ENCODE data around the gene POC1A. TPM values are rescaled to one million over a fixed set of nuclear protein-coding genes. Genes with fewer than 3 reads are reported as not detected.
A peak's percentile ranks its signal among the peaks of the same experiment; 100 is the strongest.

Gene POC1A
- total and polyA plus RNA-seq, 12 donors: 0.44 to 3.5 (median 1.1) TPM

DNA sequence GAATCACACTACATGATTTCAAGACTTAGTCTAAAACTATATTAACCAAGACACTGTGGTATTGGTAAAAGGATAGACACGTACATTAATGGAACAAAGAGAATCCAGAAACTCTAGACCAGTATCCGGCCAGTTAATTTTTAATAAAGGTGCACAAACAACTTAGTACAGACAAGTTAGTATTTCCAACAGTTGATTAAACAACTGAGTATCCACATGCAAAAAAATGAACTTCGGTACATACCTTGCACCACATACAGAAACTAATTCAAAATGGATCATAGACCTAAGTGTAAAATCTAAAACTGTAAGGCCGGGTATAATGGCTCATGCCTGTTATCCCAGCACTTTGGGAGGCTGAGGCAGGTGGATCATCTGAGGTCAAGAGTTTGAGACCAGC is 51.3 kb downstream of the POC1A start:
- H3K4me3 ChIP-seq: no peak overlapping the region
- no peaks in the 10 kb centered on the region for H3K27me3 ChIP-seq
- DNase-seq (no peak), ATAC-seq (no peak)
- TF ChIP-seq, protein P1, sequence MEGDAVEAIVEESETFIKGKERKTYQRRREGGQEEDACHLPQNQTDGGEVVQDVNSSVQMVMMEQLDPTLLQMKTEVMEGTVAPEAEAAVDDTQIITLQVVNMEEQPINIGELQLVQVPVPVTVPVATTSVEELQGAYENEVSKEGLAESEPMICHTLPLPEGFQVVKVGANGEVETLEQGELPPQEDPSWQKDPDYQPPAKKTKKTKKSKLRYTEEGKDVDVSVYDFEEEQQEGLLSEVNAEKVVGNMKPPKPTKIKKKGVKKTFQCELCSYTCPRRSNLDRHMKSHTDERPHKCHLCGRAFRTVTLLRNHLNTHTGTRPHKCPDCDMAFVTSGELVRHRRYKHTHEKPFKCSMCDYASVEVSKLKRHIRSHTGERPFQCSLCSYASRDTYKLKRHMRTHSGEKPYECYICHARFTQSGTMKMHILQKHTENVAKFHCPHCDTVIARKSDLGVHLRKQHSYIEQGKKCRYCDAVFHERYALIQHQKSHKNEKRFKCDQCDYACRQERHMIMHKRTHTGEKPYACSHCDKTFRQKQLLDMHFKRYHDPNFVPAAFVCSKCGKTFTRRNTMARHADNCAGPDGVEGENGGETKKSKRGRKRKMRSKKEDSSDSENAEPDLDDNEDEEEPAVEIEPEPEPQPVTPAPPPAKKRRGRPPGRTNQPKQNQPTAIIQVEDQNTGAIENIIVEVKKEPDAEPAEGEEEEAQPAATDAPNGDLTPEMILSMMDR (IDR thresholded peaks at IDR 0.05): no peak
- H3K27ac ChIP-seq: no peak overlapping the region
- peaks cover 2 to 25% (median 8%) of the 10 kb centered on the region in 9 donors for H3K4me1 ChIP-seq
- H3K9me3 ChIP-seq: peaks cover 0 to 21% (median 12%) of the 10 kb centered on the region in 11 donors
- intact Hi-C loops (cut with DNase I): no loop called here
- peaks cover 0 to 6% (median 0%) of the 10 kb centered on the region in 9 donors for H3K36me3 ChIP-seq
- 99% methylated on average over 4 of the region's 4 CpGs for WGBS, 2 donors

DNA sequence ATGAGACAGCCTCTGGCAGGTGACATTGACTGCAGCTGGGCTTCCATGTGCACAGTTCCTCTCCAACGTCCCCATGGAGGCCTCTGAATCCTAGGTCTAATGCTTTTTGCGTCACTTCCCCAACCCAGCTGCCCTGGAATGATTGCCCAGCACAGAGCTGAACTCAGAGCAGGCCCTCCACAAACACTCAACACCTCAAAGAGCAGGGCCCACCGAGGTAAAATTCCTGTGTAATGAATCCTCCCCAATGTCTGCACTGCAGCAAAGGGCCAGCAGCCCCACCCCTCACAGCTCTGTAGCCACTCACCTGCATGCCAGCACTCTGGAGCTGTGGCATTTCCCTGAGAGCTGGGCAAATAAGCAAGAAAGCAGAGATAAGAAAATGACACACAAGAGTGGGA is 55.2 kb downstream of the POC1A start:
- TF ChIP-seq, protein P1 (IDR thresholded peaks at IDR 0.05): no peak
- Histone ChIP-seq H3K4me3 (no peak overlapping the region), H3K36me3 (peaks cover 0 to 6% (median 0%) of the 10 kb centered on the region in 9 donors), H3K27me3 (no peaks in the 10 kb centered on the region), H3K27ac (peak overlapping the region in 8 of 10 donors; percentile 11 to 72 (median 40)), H3K4me1 (peaks cover 0 to 18% (median 3%) of the 10 kb centered on the region in 9 donors), H3K9me3 (peaks cover 0 to 21% (median 12%) of the 10 kb centered on the region in 11 donors)
- DNase-seq (no peak), ATAC-seq (peak; percentile 34 to 94 (median 78))
- intact Hi-C loops (cut with DNase I): no loop called here
- 43 to 52% methylated on average over 3 of the region's 3 CpGs for WGBS, 2 donors

DNA sequence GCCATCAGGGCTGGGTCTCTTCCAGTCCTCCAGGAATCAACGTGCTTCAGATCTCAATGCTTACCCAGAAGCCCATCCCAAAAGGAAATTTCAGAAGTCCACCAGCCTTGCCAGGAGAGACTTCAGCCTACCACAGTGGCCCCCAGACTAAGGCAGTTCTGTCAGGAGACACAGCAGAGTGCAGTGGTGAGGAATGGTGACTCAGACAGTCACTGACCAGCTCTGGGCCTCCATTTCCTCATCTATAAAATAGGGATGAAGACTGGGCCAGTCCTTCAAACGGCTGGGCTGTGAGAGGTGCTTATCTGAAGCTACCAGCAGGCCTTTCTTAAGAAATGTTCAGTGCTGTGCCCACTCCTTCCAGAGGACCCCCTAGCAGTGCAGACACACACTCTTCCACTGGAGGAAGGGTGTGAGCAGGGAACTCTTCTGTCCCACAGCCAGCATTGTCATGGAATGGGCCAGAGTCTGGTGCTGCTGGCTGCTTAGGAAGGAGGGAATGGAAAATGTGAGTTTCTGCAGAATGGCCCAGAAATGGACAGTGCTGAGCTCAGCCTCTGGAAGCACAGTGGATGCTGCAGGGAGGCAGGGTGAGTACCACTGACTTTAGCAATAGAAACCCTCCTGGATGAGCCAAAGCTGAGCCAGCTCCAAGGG is 56.2 kb downstream of the POC1A start:
- Histone ChIP-seq H3K36me3 (peaks cover 0 to 6% (median 0%) of the 10 kb centered on the region in 9 donors), H3K4me3 (no peak overlapping the region), H3K27ac (peak overlapping the region in 4 of 10 donors; percentile 11 to 72 (median 59)), H3K27me3 (no peaks in the 10 kb centered on the region), H3K9me3 (peaks cover 0 to 21% (median 12%) of the 10 kb centered on the region in 11 donors), H3K4me1 (peaks cover 0 to 23% (median 3%) of the 10 kb centered on the region in 9 donors)
- TF ChIP-seq, protein P1 (IDR thresholded peaks at IDR 0.05): no peak
- DNase-seq: no peak
- WGBS, 2 donors: 81 to 86% methylated on average over 2 of the region's 2 CpGs
- intact Hi-C loops (cut with DNase I): no loop called here
- peak in 3 of 8 donors; percentile 4 to 46 (median 46) for ATAC-seq

DNA sequence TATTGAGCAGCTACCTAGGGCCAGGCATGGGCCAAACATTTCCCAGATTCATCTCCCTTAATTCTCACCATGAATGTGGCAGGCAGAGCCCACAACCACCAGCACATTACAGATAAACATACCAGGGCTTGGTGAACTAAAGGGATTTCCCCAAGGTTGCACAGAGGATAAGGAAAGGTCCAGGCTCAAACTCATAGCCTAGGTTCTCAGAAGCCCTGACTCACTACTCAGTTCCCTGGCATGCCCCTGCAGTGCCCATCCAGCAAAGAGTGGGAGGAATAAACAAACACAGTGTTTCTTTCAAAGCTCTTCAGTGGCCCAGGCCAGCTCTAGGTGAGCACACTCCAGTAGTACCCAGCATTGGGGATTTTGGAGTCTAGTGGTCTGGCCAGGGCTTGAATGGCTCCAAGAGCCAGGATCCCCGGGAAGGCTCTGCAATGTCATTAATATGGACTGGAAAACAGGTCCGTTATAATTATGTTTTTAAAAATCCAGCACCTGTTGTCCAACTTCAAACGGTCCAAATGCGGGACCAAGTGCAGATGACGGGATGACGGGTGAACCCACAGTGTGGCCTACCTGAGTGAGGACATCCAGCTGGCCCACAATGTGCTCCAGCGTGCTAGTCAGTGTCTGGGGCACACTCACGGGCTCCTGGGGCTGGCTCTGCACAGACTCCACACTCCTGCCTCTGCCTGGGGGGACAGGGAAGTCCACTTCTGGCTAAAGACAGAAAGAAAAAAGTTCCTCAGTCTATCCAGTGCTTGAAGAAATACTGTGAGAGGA is 58.0 kb downstream of the POC1A start:
- H3K27ac ChIP-seq: no peak overlapping the region
- peaks cover 5 to 39% (median 9%) of the 10 kb centered on the region in 9 donors for H3K4me1 ChIP-seq
- peaks cover 0 to 8% (median 4%) of the 10 kb centered on the region in 11 donors for H3K9me3 ChIP-seq
- ATAC-seq (no peak), DNase-seq (no peak)
- TF ChIP-seq, protein P1 (IDR thresholded peaks at IDR 0.05): no peak
- 94 to 96% methylated on average over 8 of the region's 8 CpGs for WGBS, 2 donors
- no peaks in the 10 kb centered on the region for H3K36me3 ChIP-seq
- intact Hi-C loops (cut with DNase I): no loop called here
- no peak overlapping the region for H3K4me3 ChIP-seq
- H3K27me3 ChIP-seq: no peaks in the 10 kb centered on the region
